NCI-H460 (cell line): ENCODE measurements around the gene ALDH4A1. TPM values are rescaled to one million over a fixed set of nuclear protein-coding genes. Genes with fewer than 3 reads are reported as not detected.

ENCODE experiments used
- DNase-seq: peaks from one replicate; pipeline ENCODE4 v3.0.0-alpha.2; 2016; ENCODE audit warnings: low read depth; ENCODE audit errors: extremely low read depth
- total RNA-seq: library from RNA; depleted of rRNA; stranded (reverse); fragments of >200 nt; shearing (Covaris generic); gene quantifications from 2 replicates; pipeline ENCODE4 v1.2.3, GENCODE V29; 2014

Gene ALDH4A1
- total RNA-seq, 1 experiment from 2014 or later: 3.0 TPM

GRCh38 chr1:18923756-18924211, 21.4 kb upstream of the ALDH4A1 start:
- no peak for DNase-seq

- DNase-seq: no peak
Measured at GRCh38 chr1:18922848-18923755, 20.7 kb upstream of the ALDH4A1 start.

GRCh38 chr1:18922319-18922726, 20.0 kb upstream of the ALDH4A1 start:
- no peak for DNase-seq

GRCh38 chr1:18921516-18922251, 19.3 kb upstream of the ALDH4A1 start:
- DNase-seq: no peak

- no peak for DNase-seq
Measured at GRCh38 chr1:18920931-18921330, 18.6 kb upstream of the ALDH4A1 start.

GRCh38 chr1:18919956-18920355, 17.6 kb upstream of the ALDH4A1 start:
- no peak for DNase-seq

GRCh38 chr1:18919197-18919905, 17.0 kb upstream of the ALDH4A1 start:
- DNase-seq: no peak

- DNase-seq: no peak
Measured at GRCh38 chr1:18918417-18918816, 16.1 kb upstream of the ALDH4A1 start.

GRCh38 chr1:18917071-18917799, 14.9 kb upstream of the ALDH4A1 start:
- no peak for DNase-seq

GRCh38 chr1:18915341-18915740, 13.0 kb upstream of the ALDH4A1 start:
- DNase-seq: no peak

GRCh38 chr1:18913065-18913835, 10.9 kb upstream of the ALDH4A1 start:
- DNase-seq: peak; percentile 69

GRCh38 chr1:18912550-18912949, 10.2 kb upstream of the ALDH4A1 start:
- DNase-seq: no peak

GRCh38 chr1:18908911-18909771, 6.8 kb upstream of the ALDH4A1 start:
- DNase-seq: no peak

GRCh38 chr1:18907917-18908845, 5.8 kb upstream of the ALDH4A1 start:
- DNase-seq: no peak

- DNase-seq: peak; percentile 50
Measured at GRCh38 chr1:18907021-18907916, 4.9 kb upstream of the ALDH4A1 start.

GRCh38 chr1:18903291-18903756, 969 bp upstream of the ALDH4A1 start:
- no peak for DNase-seq
